ENCODE measurements around the gene TMEM208. TPM values are rescaled to one million over a fixed set of nuclear protein-coding genes. Genes with fewer than 3 reads are reported as not detected.

The TMEM208 gene
- total RNA-seq, result 10 to 100 TPM; 22.1 to 59.0 TPM
- 100 to 1,000 TPM; 128 to 196 TPM for polyA plus RNA-seq
- long read RNA-seq, donor 1, transcript TMEM208-201 (6 exons, 793 nt), result major isoform, 14 of 33 reads
- long read RNA-seq, donor 1, partial matches to known transcripts, result 13 of 33 reads
- long read RNA-seq, donor 1, other reads (novel, unspliced or antisense), result 0 of 33 reads
- long read RNA-seq, donor 2, transcript TMEM208-201 (6 exons, 793 nt), result major isoform, 6 of 11 reads
- long read RNA-seq, donor 2, partial matches to known transcripts, result 0 of 11 reads
- long read RNA-seq, donor 2, other reads (novel, unspliced or antisense), result 0 of 11 reads
- long read RNA-seq, donor 3, partial matches to known transcripts, result 0 of 8 reads
- long read RNA-seq, donor 3, other reads (novel, unspliced or antisense), result 0 of 8 reads
- long read RNA-seq, donor 4, transcript TMEM208-201 (6 exons, 793 nt), result major isoform, 6 of 88 reads
- long read RNA-seq, donor 4, partial matches to known transcripts, result 60 of 88 reads
- long read RNA-seq, donor 4, other reads (novel, unspliced or antisense), result 19 of 88 reads
- long read RNA-seq, donor 5, transcript TMEM208-201 (6 exons, 793 nt), result major isoform, 24 of 32 reads
- long read RNA-seq, donor 5, partial matches to known transcripts, result 5 of 32 reads
- long read RNA-seq, donor 5, other reads (novel, unspliced or antisense), result 0 of 32 reads

- ATAC-seq (ENCODE audit: insufficient read depth, low FRiP score), result peak; percentile 95
- Histone ChIP-seq H3K27me3 (ENCODE audit: control insufficient read depth in 3 of 3, insufficient read depth in 3 of 3, low read length in 2 of 3) (no peaks in the 10 kb centered on the region), H3K9me3 (ENCODE audit: control insufficient read depth in 4 of 4, insufficient read depth in 3 of 4, low read length in 3 of 4) (no peaks in the 10 kb centered on the region), H3K27ac (ENCODE audit: low read depth in 1 of 2, low read length in 1 of 2) (peak within 1 kb of the TSS; percentile 84 to 85), H3K36me3 (ENCODE audit: control insufficient read depth in 4 of 4, insufficient read depth in 4 of 4, low read length in 4 of 4) (peaks cover 8 to 38% (median 28%) of the 10 kb centered on the region in 4 donors), H3K4me1 (ENCODE audit: control insufficient read depth in 5 of 5, insufficient read depth in 5 of 5, low read length in 5 of 5) (peaks cover 4 to 18% (median 13%) of the 10 kb centered on the region in 5 donors), H3K4me3 (peak within 1 kb of the TSS; percentile 94), H3K9ac (ENCODE audit: insufficient read depth in 1 of 2, low read length in 2 of 2) (peak within 1 kb of the TSS; percentile 70 to 89)
- DNase-seq, result peak; percentile 99
- peak; percentile 6 for TF ChIP-seq CTCF (IDR thresholded peaks at IDR 0.05; ENCODE audit: control extremely low read depth, extremely low read depth)
- WGBS, 2 donors, result 1% methylated on average over 46 of the region's 46 CpGs
These were observed at the start of gene TMEM208 for GRCh38 chr16:67226804-67227566. Gene TMEM208 (plus strand): TSS chr16:67227130. CDS start chr16:67227219, 89 bp downstream.

- Histone ChIP-seq H3K4me3 (peak overlapping the region; percentile 10), H3K9me3 (ENCODE audit: control insufficient read depth in 4 of 4, insufficient read depth in 3 of 4, low read length in 3 of 4) (no peaks in the 10 kb centered on the region), H3K27ac (ENCODE audit: low read depth in 1 of 2, low read length in 1 of 2) (peak overlapping the region in 1 of 2 donors; percentile 77), H3K4me1 (ENCODE audit: control insufficient read depth in 5 of 5, insufficient read depth in 5 of 5, low read length in 5 of 5) (peaks cover 0 to 59% (median 22%) of the 10 kb centered on the region in 5 donors), H3K9ac (ENCODE audit: insufficient read depth in 1 of 2, low read length in 2 of 2) (no peak overlapping the region), H3K36me3 (ENCODE audit: control insufficient read depth in 4 of 4, insufficient read depth in 4 of 4, low read length in 4 of 4) (peaks cover 0 to 1% (median 0%) of the 10 kb centered on the region in 4 donors), H3K27me3 (ENCODE audit: control insufficient read depth in 3 of 3, insufficient read depth in 3 of 3, low read length in 2 of 3) (peaks cover 0 to 8% (median 8%) of the 10 kb centered on the region in 3 donors)
- 5 to 8% methylated on average over 59 to 73 of the region's 73 CpGs for WGBS, 2 donors
- no peak for TF ChIP-seq CTCF (IDR thresholded peaks at IDR 0.05; ENCODE audit: control extremely low read depth, extremely low read depth)
- peak; percentile 72 to 85 (median 82) for DNase-seq
- ATAC-seq (ENCODE audit: insufficient read depth, low FRiP score), result peak; percentile 60
These were observed 48.9 kb upstream of the TMEM208 start for GRCh38 chr16:67177743-67178699.

- H3K4me3 ChIP-seq, result no peak overlapping the region
- H3K9ac ChIP-seq (ENCODE audit: insufficient read depth in 1 of 2, low read length in 2 of 2), result no peak overlapping the region
- ATAC-seq (ENCODE audit: insufficient read depth, low FRiP score) (no peak), DNase-seq (no peak)
- H3K27me3 ChIP-seq (ENCODE audit: control insufficient read depth in 3 of 3, insufficient read depth in 3 of 3, low read length in 2 of 3), result no peaks in the 10 kb centered on the region
- 89 to 92% methylated on average over 13 of the region's 13 CpGs for WGBS, 2 donors
- no peaks in the 10 kb centered on the region for H3K9me3 ChIP-seq (ENCODE audit: control insufficient read depth in 4 of 4, insufficient read depth in 3 of 4, low read length in 3 of 4)
- H3K4me1 ChIP-seq (ENCODE audit: control insufficient read depth in 5 of 5, insufficient read depth in 5 of 5, low read length in 5 of 5), result peaks cover 0 to 57% (median 19%) of the 10 kb centered on the region in 5 donors
- peaks cover 0 to 1% (median 0%) of the 10 kb centered on the region in 4 donors for H3K36me3 ChIP-seq (ENCODE audit: control insufficient read depth in 4 of 4, insufficient read depth in 4 of 4, low read length in 4 of 4)
- no peak for TF ChIP-seq CTCF (IDR thresholded peaks at IDR 0.05; ENCODE audit: control extremely low read depth, extremely low read depth)
- no peak overlapping the region for H3K27ac ChIP-seq (ENCODE audit: low read depth in 1 of 2, low read length in 1 of 2)
These were observed 47.4 kb upstream of the TMEM208 start for GRCh38 chr16:67179421-67180080.

All from lung (tissue), 16 donors.